Neural crest cell (in vitro differentiated cells): ENCODE results near the gene PLEKHA6. TPM values are rescaled to one million over a fixed set of nuclear protein-coding genes. Genes with fewer than 3 reads are reported as not detected.

ENCODE experiments used
- DNase-seq: peaks from one replicate; pipeline ENCODE4 v3.0.0; 2021; ENCODE audit warnings: low read depth, mixed read lengths, low spot score
- H3K27ac Mint-ChIP-seq: one replicate; pipeline ENCODE4 v1.8.0; 2021; ENCODE audit warnings: mild to moderate bottlenecking, mixed read lengths; ENCODE audit not compliant: unreplicated experiment
- H3K27me3 Mint-ChIP-seq: 2 replicates; pipeline ENCODE4 v1.8.0; 2021; ENCODE audit warnings: low read depth, mild to moderate bottlenecking, mixed read lengths
- H3K36me3 Mint-ChIP-seq: 2 replicates; pipeline ENCODE4 v1.8.0; 2021; ENCODE audit warnings: low read depth, mild to moderate bottlenecking, mixed read lengths
- H3K4me1 Mint-ChIP-seq: 2 replicates; pipeline ENCODE4 v1.8.0; 2021; ENCODE audit warnings: mixed read lengths
- H3K4me3 Mint-ChIP-seq: one replicate; pipeline ENCODE4 v1.8.0; 2021; ENCODE audit warnings: mild to moderate bottlenecking, mixed read lengths
- H3K9me3 Mint-ChIP-seq: 2 replicates; pipeline ENCODE4 v1.8.0; 2021; ENCODE audit warnings: mixed read lengths
- CTCF ChIP-seq: fragments of 200-600 bp; sonication (generic); conservative IDR thresholded peaks from 2 replicates; pipeline ENCODE4 v1.5.0; 2021; ENCODE audit warnings: antibody characterized with exemption, mild to moderate bottlenecking
- total RNA-seq: library from RNA; stranded (reverse); gene quantifications from 2 replicates; pipeline ENCODE4 v1.2.1, GENCODE V29; 2021

The PLEKHA6 gene
- total RNA-seq, 1 donor from 2014 or later = 4.5 TPM

- Mint-ChIP-seq H3K27ac (no peak overlapping the region), H3K4me3 (no peak overlapping the region), H3K9me3 (no peaks in the 10 kb centered on the region), H3K27me3 (peaks cover 7% of the 10 kb centered on the region), H3K36me3 (no peaks in the 10 kb centered on the region), H3K4me1 (peaks cover 34% of the 10 kb centered on the region)
- TF ChIP-seq CTCF = no peak
- DNase-seq = no peak
These were observed 108.4 kb downstream of the PLEKHA6 start for GRCh38 chr1:204251286-204251685.

DNA sequence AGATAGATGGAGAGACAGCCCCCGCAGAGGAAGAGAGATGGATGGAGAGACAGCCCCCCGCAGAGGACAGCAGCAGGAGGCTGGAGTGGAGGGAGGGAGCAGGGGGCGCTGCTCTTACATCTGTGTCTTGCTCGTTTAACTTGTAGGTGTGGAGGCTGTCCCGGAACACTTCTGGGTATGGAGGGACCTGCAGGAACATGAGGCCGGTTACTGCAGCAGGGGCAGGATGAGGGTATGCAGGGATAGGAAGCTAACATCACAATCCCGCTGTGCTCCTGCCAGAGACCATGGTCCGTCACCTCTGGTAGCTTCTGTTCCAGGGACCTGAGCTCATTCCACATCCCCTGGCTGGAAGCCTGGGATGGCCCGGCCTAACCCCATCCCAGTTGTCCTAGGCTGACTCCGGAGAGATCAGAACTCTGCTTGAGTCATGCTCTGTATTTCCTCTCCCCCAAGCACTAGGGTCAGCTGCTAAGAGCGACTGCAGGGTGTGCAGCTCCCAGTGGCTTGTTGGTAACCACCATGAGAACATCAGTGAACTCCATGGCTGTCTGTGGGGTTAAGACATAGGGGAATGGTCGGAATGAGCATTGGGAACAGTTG lies 109.2 kb downstream of the PLEKHA6 start:
- Mint-ChIP-seq H3K36me3 (no peaks in the 10 kb centered on the region), H3K27me3 (peaks cover 7% of the 10 kb centered on the region), H3K27ac (peak overlapping the region; percentile 57), H3K4me1 (peaks cover 26% of the 10 kb centered on the region), H3K9me3 (no peaks in the 10 kb centered on the region), H3K4me3 (no peak overlapping the region)
- no peak for DNase-seq
- TF ChIP-seq CTCF = no peak

GRCh38 chr1:204249736-204250427 lies 109.8 kb downstream of the PLEKHA6 start:
- no peak overlapping the region for H3K4me3 Mint-ChIP-seq
- DNase-seq = no peak
- H3K27ac Mint-ChIP-seq = peak overlapping the region; percentile 57
- peaks cover 7% of the 10 kb centered on the region for H3K27me3 Mint-ChIP-seq
- H3K36me3 Mint-ChIP-seq = no peaks in the 10 kb centered on the region
- TF ChIP-seq CTCF = no peak
- H3K4me1 Mint-ChIP-seq = peaks cover 20% of the 10 kb centered on the region
- no peaks in the 10 kb centered on the region for H3K9me3 Mint-ChIP-seq

DNA sequence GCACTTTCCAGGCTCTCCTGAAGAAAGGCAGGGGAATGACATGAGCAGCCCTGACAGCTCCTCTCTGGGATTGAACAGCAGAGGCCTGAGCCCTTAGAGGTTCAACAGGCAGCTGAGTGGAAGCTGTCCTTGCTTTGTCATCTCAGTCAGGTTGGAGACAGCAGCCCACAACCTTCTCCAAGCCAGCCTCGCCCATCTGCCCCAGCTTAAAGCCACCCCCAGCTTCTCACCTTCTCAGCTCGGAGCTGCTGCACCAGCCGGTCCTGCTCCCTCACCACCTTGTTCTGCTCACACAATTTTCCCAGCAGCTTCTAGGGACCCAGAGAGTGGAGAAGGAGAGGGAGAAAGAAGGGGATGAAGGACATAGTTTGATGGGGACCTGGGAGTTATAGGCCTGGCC lies 110.8 kb downstream of the PLEKHA6 start:
- H3K27ac Mint-ChIP-seq = no peak overlapping the region
- TF ChIP-seq CTCF = no peak
- H3K9me3 Mint-ChIP-seq = no peaks in the 10 kb centered on the region
- peaks cover 7% of the 10 kb centered on the region for H3K27me3 Mint-ChIP-seq
- DNase-seq = no peak
- H3K36me3 Mint-ChIP-seq = no peaks in the 10 kb centered on the region
- peaks cover 14% of the 10 kb centered on the region for H3K4me1 Mint-ChIP-seq
- no peak overlapping the region for H3K4me3 Mint-ChIP-seq

- no peak for DNase-seq
- peaks cover 7% of the 10 kb centered on the region for H3K27me3 Mint-ChIP-seq
- TF ChIP-seq CTCF = no peak
- peaks cover 6% of the 10 kb centered on the region for H3K4me1 Mint-ChIP-seq
- peaks cover 3% of the 10 kb centered on the region for H3K36me3 Mint-ChIP-seq
- no peak overlapping the region for H3K4me3 Mint-ChIP-seq
- H3K9me3 Mint-ChIP-seq = no peaks in the 10 kb centered on the region
- H3K27ac Mint-ChIP-seq = no peak overlapping the region
These were observed 112.9 kb downstream of the PLEKHA6 start for GRCh38 chr1:204246876-204247275.
